Liver (tissue), 9 donors: Measurements from ENCODE around the gene LY6G6F. TPM values are rescaled to one million over a fixed set of nuclear protein-coding genes. Genes with fewer than 3 reads are reported as not detected.
A peak's percentile ranks its signal among the peaks of the same experiment; 100 is the strongest.

Experiments
- DNase-seq: peaks from one replicate; pipeline ENCODE4 v3.0.0-alpha.2; 2017; ENCODE audit warnings: low spot score
- H3K27ac ChIP-seq, 2 donors: one replicate each; pipeline ENCODE4 v1.7.0; 2013; ENCODE audit warnings: inconsistent platforms in 2 of 2, low read length in 2 of 2, control low read depth in 1 of 2, low read depth in 1 of 2, mild to moderate bottlenecking in 1 of 2
- H3K27me3 ChIP-seq, 4 donors: one replicate each; pipeline versions ENCODE4 v1.6.1 to v1.7.0; 2013; ENCODE audit warnings: low read length in 3 of 4, inconsistent platforms in 1 of 4, mild to moderate bottlenecking in 1 of 4, moderate library complexity in 1 of 4; ENCODE audit not compliant: control insufficient read depth in 4 of 4, insufficient read depth in 4 of 4
- H3K36me3 ChIP-seq, 4 donors: one replicate each; pipeline versions ENCODE4 v1.6.1 to v1.7.0; 2013; ENCODE audit warnings: low read length in 3 of 4, mild to moderate bottlenecking in 3 of 4, low read depth in 1 of 4, moderate library complexity in 1 of 4; ENCODE audit not compliant: control insufficient read depth in 4 of 4, insufficient read depth in 3 of 4
- H3K4me1 ChIP-seq, 4 donors: one replicate each; pipeline versions ENCODE4 v1.6.1 to v1.7.0; 2013; ENCODE audit warnings: low read length in 3 of 4, mild to moderate bottlenecking in 3 of 4, moderate library complexity in 1 of 4; ENCODE audit not compliant: control insufficient read depth in 4 of 4, insufficient read depth in 4 of 4
- H3K4me3 ChIP-seq, 3 donors: one replicate each; pipeline versions ENCODE4 v1.6.1 to v1.7.0; 2013; ENCODE audit warnings: low read length in 3 of 3, control low read depth in 1 of 3, low read depth in 1 of 3, mild to moderate bottlenecking in 1 of 3
- H3K9ac ChIP-seq, 2 donors: one replicate each; pipeline ENCODE4 v1.7.0; 2013; ENCODE audit warnings: low read length in 2 of 2, mild to moderate bottlenecking in 2 of 2, moderate library complexity in 2 of 2, control low read depth in 1 of 2, low read depth in 1 of 2
- H3K9me3 ChIP-seq, 4 donors: one replicate each; pipeline versions ENCODE4 v1.6.1 to v1.7.0; 2013; ENCODE audit warnings: low read length in 3 of 4; ENCODE audit not compliant: control insufficient read depth in 4 of 4
- CTCF ChIP-seq: fragments of 150-350 bp; IDR thresholded peaks from 2 replicates; pipeline ENCODE4 v1.5.1; 2017; ENCODE audit warnings: improper control_type of control experiment, low read depth, low read length; ENCODE audit not compliant: missing input control
- EGR1 ChIP-seq, 2 donors: IDR thresholded peaks; 2 replicates each; pipeline ENCODE4 v1.6.1; 2016 to 2018; ENCODE audit warnings: antibody characterized with exemption in 2 of 2, low read depth in 2 of 2
- FOXA1 ChIP-seq: IDR thresholded peaks from 2 replicates; pipeline ENCODE4 v1.6.1; 2016; ENCODE audit warnings: antibody characterized with exemption
- FOXA2 ChIP-seq: IDR thresholded peaks from 2 replicates; pipeline ENCODE4 v1.6.1; 2016; ENCODE audit warnings: antibody characterized with exemption
- GABPA ChIP-seq, 2 donors: IDR thresholded peaks in 1 of 2; conservative IDR thresholded peaks in 1 of 2; 2 replicates each; pipeline ENCODE4 v1.6.1; 2016; ENCODE audit warnings: antibody characterized with exemption in 2 of 2, mild to moderate bottlenecking in 1 of 2, moderate library complexity in 1 of 2
- HNF4A ChIP-seq, 2 donors: conservative IDR thresholded peaks; 2 replicates each; pipeline ENCODE4 v1.6.1; 2016; ENCODE audit warnings: antibody characterized with exemption in 2 of 2, mild to moderate bottlenecking in 2 of 2
- HNF4G ChIP-seq: IDR thresholded peaks from 2 replicates; pipeline ENCODE4 v1.6.1; 2016; ENCODE audit warnings: antibody characterized with exemption
- JUND ChIP-seq, 2 donors: IDR thresholded peaks; 2 replicates each; pipeline ENCODE4 v1.6.1; 2016; ENCODE audit warnings: antibody characterized with exemption in 2 of 2
- MAX ChIP-seq: IDR thresholded peaks from 2 replicates; pipeline ENCODE4 v1.6.1; 2016; ENCODE audit warnings: antibody characterized with exemption
- NR2F2 ChIP-seq: IDR thresholded peaks from 2 replicates; pipeline ENCODE4 v1.6.1; 2016; ENCODE audit warnings: antibody characterized with exemption
- RAD21 ChIP-seq, 2 donors: IDR thresholded peaks; 2 replicates each; pipeline ENCODE4 v1.6.1; 2016; ENCODE audit warnings: antibody characterized with exemption in 2 of 2, mild to moderate bottlenecking in 2 of 2
- REST ChIP-seq: IDR thresholded peaks from 2 replicates; pipeline ENCODE4 v1.6.1; 2016; ENCODE audit warnings: antibody characterized with exemption, mild to moderate bottlenecking
- RXRA ChIP-seq, 2 donors: IDR thresholded peaks; 2 replicates each; pipeline ENCODE4 v1.6.1; 2017 to 2018; ENCODE audit warnings: antibody characterized with exemption in 2 of 2, mild to moderate bottlenecking in 1 of 2
- SP1 ChIP-seq: IDR thresholded peaks from 2 replicates; pipeline ENCODE4 v1.6.1; 2018; ENCODE audit warnings: antibody characterized with exemption, mild to moderate bottlenecking
- TAF1 ChIP-seq: conservative IDR thresholded peaks from 2 replicates; pipeline ENCODE4 v1.6.1; 2016; ENCODE audit warnings: antibody characterized with exemption, mild to moderate bottlenecking
- YY1 ChIP-seq: IDR thresholded peaks from 2 replicates; pipeline ENCODE4 v1.6.1; 2016; ENCODE audit warnings: antibody characterized with exemption, mild to moderate bottlenecking
- ZBTB33 ChIP-seq: IDR thresholded peaks from 2 replicates; pipeline ENCODE4 v1.6.1; 2016; ENCODE audit warnings: antibody characterized with exemption
- WGBS: extraction: QIAGEN DNeasy Blood & Tissue Kit; methylation state at CpG from one replicate; pipeline ENCODE4 v1.1.7; 2013; 5-methylcytosine and 5-hydroxymethylcytosine counted together
- polyA plus RNA-seq, 2 donors: library from polyadenylated mRNA; stranded (reverse) in 1 of 2; unstranded in 1 of 2; fragments of 200-250 nt in 1 of 2; fragments of >200 nt in 1 of 2; fragmentation: Nextera tagmentation in 1 of 2; extraction: Ambion mirVana in 1 of 2; gene quantifications; one replicate each; pipeline versions ENCODE4 v1.2.1 to v1.2.3, GENCODE V29; 2013 to 2015
- total RNA-seq, 2 donors: library from RNA; depleted of rRNA; stranded (reverse); fragments of >200 nt; gene quantifications; one replicate each; pipeline ENCODE4 v1.2.3, GENCODE V29; 2014
- TF ChIP-seq, protein P1 (sequence below): IDR thresholded peaks from 2 replicates; pipeline ENCODE4 v1.6.1; 2016; ENCODE audit warnings: antibody characterized with exemption
- donor health status: healthy.
- donor health status: healthy.
- donor health status: healthy.
- donor health status: healthy.
- donor health status: healthy.

Gene LY6G6F
- total and polyA plus RNA-seq, 4 donors, result 0.08 to 3.2 TPM; not detected in 2

- Histone ChIP-seq H3K27ac (peak within 1 kb of the TSS; percentile 72 to 85), H3K9ac (peak within 1 kb of the TSS; percentile 67 to 70), H3K36me3 (no peaks in the 10 kb centered on the region), H3K27me3 (no peaks in the 10 kb centered on the region), H3K4me3 (peak within 1 kb of the TSS; percentile 68 to 84 (median 69)), H3K4me1 (peaks cover 21 to 51% (median 42%) of the 10 kb centered on the region in 4 donors), H3K9me3 (no peaks in the 10 kb centered on the region)
- no peak for TF ChIP-seq YY1
- peak in 1 of 2 donors; percentile 32 for TF ChIP-seq RAD21 (IDR thresholded peaks at IDR 0.05)
- no peak for TF ChIP-seq FOXA2
- peak; percentile 89 for TF ChIP-seq ZBTB33
- peak in 1 of 2 donors; percentile 32 for TF ChIP-seq JUND (IDR thresholded peaks at IDR 0.05)
- peak; percentile 97 to 98 for TF ChIP-seq HNF4A (conservative IDR thresholded peaks at IDR 0.05)
- no peak for TF ChIP-seq TAF1
- TF ChIP-seq, protein P1, sequence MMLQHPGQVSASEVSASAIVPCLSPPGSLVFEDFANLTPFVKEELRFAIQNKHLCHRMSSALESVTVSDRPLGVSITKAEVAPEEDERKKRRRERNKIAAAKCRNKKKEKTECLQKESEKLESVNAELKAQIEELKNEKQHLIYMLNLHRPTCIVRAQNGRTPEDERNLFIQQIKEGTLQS, result no peak
- TF ChIP-seq MAX, result peak; percentile 4
- peak; percentile 46 for TF ChIP-seq REST
- no peak for TF ChIP-seq GABPA (IDR thresholded peaks at IDR 0.05 in 1 of 2, conservative IDR thresholded peaks at IDR 0.05 in 1 of 2)
- TF ChIP-seq CTCF, result no peak
- TF ChIP-seq RXRA (IDR thresholded peaks at IDR 0.05), result peak; percentile 35 to 39
- peak; percentile 93 for TF ChIP-seq SP1
- no peak for TF ChIP-seq FOXA1
- peak in 1 of 2 donors; percentile 38 for TF ChIP-seq EGR1 (IDR thresholded peaks at IDR 0.05; ENCODE audit: low read depth in 2 of 2)
- TF ChIP-seq HNF4G, result peak; percentile 92
- TF ChIP-seq NR2F2, result no peak
- DNase-seq, result peak; percentile 99
- under 1% methylated on average over 58 of the region's 58 CpGs for WGBS
Measured at GRCh38 chr6:31739639-31740396, 33.2 kb downstream of the LY6G6F start, which contains the start of gene MSH5. Gene MSH5, plus strand, starts transcription at chr6:31740005. Its CDS starts 462 bp downstream, at chr6:31740467.
